Smooth muscle cell (in vitro differentiated cells): ENCODE results near the gene FMO1. TPM values are rescaled to one million over a fixed set of nuclear protein-coding genes. Genes with fewer than 3 reads are reported as not detected.

Source experiments
- DNase-seq: peaks from one replicate; lab custom pipeline; 2025; ENCODE audit not compliant: unreplicated experiment; lab: John Stamatoyannopoulos, UW
- H2AFZ ChIP-seq: fragments of 200-600 bp; sonication (generic); 2 replicates; pipeline ENCODE4 v1.6.0; 2016; ENCODE audit warnings: antibody characterized with exemption, low read depth, mild to moderate bottlenecking
- H3F3A ChIP-seq: fragments of 200-600 bp; sonication (generic); 2 replicates; pipeline ENCODE4 v1.6.0; 2017; ENCODE audit warnings: antibody characterized with exemption, low read depth
- H3K27ac ChIP-seq: fragments of 200-600 bp; sonication (generic); 2 replicates; pipeline ENCODE4 v1.5.1; 2016; ENCODE audit warnings: low read depth, mild to moderate bottlenecking
- H3K27me3 ChIP-seq: fragments of 200-600 bp; sonication (generic); 2 replicates; pipeline ENCODE4 v1.6.1; 2016; ENCODE audit warnings: low read depth, mild to moderate bottlenecking
- H3K36me3 ChIP-seq: fragments of 200-600 bp; sonication (generic); 2 replicates; pipeline ENCODE4 v1.5.1; 2016; ENCODE audit warnings: low read depth
- H3K4me1 ChIP-seq: fragments of 200-600 bp; sonication (generic); 2 replicates; pipeline ENCODE4 v1.5.1; 2016; ENCODE audit warnings: low read depth
- H3K4me2 ChIP-seq: fragments of 200-600 bp; sonication (generic); 2 replicates; pipeline ENCODE4 v1.6.0; 2016; ENCODE audit warnings: mild to moderate bottlenecking
- H3K4me3 ChIP-seq: fragments of 200-600 bp; sonication (generic); 2 replicates; pipeline ENCODE4 v1.5.1; 2016; ENCODE audit warnings: mild to moderate bottlenecking
- H3K79me2 ChIP-seq: fragments of 200-600 bp; sonication (generic); 2 replicates; pipeline ENCODE4 v1.6.0; 2016; ENCODE audit warnings: low read depth, mild to moderate bottlenecking
- H3K9ac ChIP-seq: fragments of 200-600 bp; sonication (generic); 2 replicates; pipeline ENCODE4 v1.6.0; 2016; ENCODE audit warnings: low read depth
- H3K9me3 ChIP-seq: fragments of 200-600 bp; sonication (generic); replicated peaks from 2 replicates; pipeline ENCODE4 v1.5.1; 2016; ENCODE audit warnings: low read depth
- H4K20me1 ChIP-seq: fragments of 200-600 bp; sonication (generic); 2 replicates; pipeline ENCODE4 v1.6.0; 2016; ENCODE audit warnings: low read depth
- CTCF ChIP-seq: fragments of 200-600 bp; sonication (generic); IDR thresholded peaks from 2 replicates; pipeline ENCODE4 v1.5.1; 2017; ENCODE audit warnings: borderline replicate concordance, mild to moderate bottlenecking, antibody characterized with exemption; ENCODE audit not compliant: insufficient read depth, poor library complexity, severe bottlenecking
- WGBS: methylation state at CpG from one replicate; pipeline ENCODE4 v1.1.7; 2016; ENCODE audit warnings: low lambda C conversion rate; 5-methylcytosine and 5-hydroxymethylcytosine counted together
- polyA plus RNA-seq: library from polyadenylated mRNA; unstranded; fragments of >200 nt; fragmentation: Nextera tagmentation; extraction: Ambion mirVana; gene quantifications from 2 replicates; pipeline ENCODE4 v1.2.1, GENCODE V29; 2016
- total RNA-seq: library from RNA; depleted of rRNA; stranded (reverse); fragments of >200 nt; gene quantifications from 2 replicates; pipeline ENCODE4 v1.2.3, GENCODE V29; 2014

Gene FMO1
- total and polyA plus RNA-seq, 2 experiments from 2014 or later: not detected

GRCh38 chr1:171219346-171220080, 28.8 kb upstream of the FMO1 start:
- DNase-seq: no peak
- Histone ChIP-seq H3K79me2 (no peaks in the 10 kb centered on the region), H4K20me1 (no peaks in the 10 kb centered on the region), H3K9me3 (no peaks in the 10 kb centered on the region), H2AFZ (peak overlapping the region; percentile 15), H3K27me3 (no peaks in the 10 kb centered on the region), H3K36me3 (no peaks in the 10 kb centered on the region), H3K9ac (no peak overlapping the region), H3K4me1 (peaks cover 48% of the 10 kb centered on the region), H3K27ac (peak overlapping the region; percentile 95), H3K4me2 (peak overlapping the region; percentile 91), H3F3A (peaks cover 8% of the 10 kb centered on the region), H3K4me3 (peak overlapping the region; percentile 47)
- TF ChIP-seq CTCF: no peak
- WGBS: 11% methylated on average over 2 of the region's 2 CpGs

- 1% methylated on average over 2 of the region's 2 CpGs for WGBS
- Histone ChIP-seq H2AFZ (peak overlapping the region; percentile 94), H3K4me3 (peak overlapping the region; percentile 47)
Observed at GRCh38 chr1:171220081-171220420, 28.2 kb upstream of the FMO1 start.

GRCh38 chr1:171220581-171221054, 27.7 kb upstream of the FMO1 start:
- H3K79me2 ChIP-seq: no peaks in the 10 kb centered on the region
- H2AFZ ChIP-seq: peak overlapping the region; percentile 94
- peak overlapping the region; percentile 47 for H3K4me3 ChIP-seq
- H3F3A ChIP-seq: peaks cover 8% of the 10 kb centered on the region
- H4K20me1 ChIP-seq: no peaks in the 10 kb centered on the region
- DNase-seq: no peak
- no peaks in the 10 kb centered on the region for H3K9me3 ChIP-seq
- H3K36me3 ChIP-seq: no peaks in the 10 kb centered on the region
- H3K4me1 ChIP-seq: peaks cover 48% of the 10 kb centered on the region
- peak overlapping the region; percentile 81 for H3K9ac ChIP-seq
- peak overlapping the region; percentile 91 for H3K4me2 ChIP-seq
- WGBS: under 1% methylated on average over 11 of the region's 11 CpGs
- H3K27ac ChIP-seq: peak overlapping the region; percentile 95
- no peak for TF ChIP-seq CTCF
- no peaks in the 10 kb centered on the region for H3K27me3 ChIP-seq

More at GRCh38 chr1:171220081-171220420, 28.2 kb upstream of the FMO1 start:
- no peaks in the 10 kb centered on the region for H3K27me3 ChIP-seq
- peaks cover 8% of the 10 kb centered on the region for H3F3A ChIP-seq
- peak overlapping the region; percentile 95 for H3K27ac ChIP-seq
- no peak for DNase-seq
- TF ChIP-seq CTCF: no peak
- peak overlapping the region; percentile 91 for H3K4me2 ChIP-seq
- H3K9ac ChIP-seq: peak overlapping the region; percentile 81
- H3K4me1 ChIP-seq: peaks cover 48% of the 10 kb centered on the region
- H3K36me3 ChIP-seq: no peaks in the 10 kb centered on the region
- no peaks in the 10 kb centered on the region for H3K9me3 ChIP-seq
- H4K20me1 ChIP-seq: no peaks in the 10 kb centered on the region
- no peaks in the 10 kb centered on the region for H3K79me2 ChIP-seq
